HEK293T (cell line): ENCODE data around the gene VAMP3.

Experiments
- CTCF ChIA-PET: fragments of 350-600 bp; formaldehyde crosslinking; extraction: SDS; loops from one replicate; lab custom pipeline; 2021; ENCODE audit warnings: antibody characterized with exemption, inconsistent platforms; lab: Yijun Ruan, JAX
- POLR2A ChIA-PET: fragments of 350-600 bp; formaldehyde crosslinking; extraction: SDS; loops from one replicate; lab custom pipeline; 2020; ENCODE audit warnings: antibody characterized with exemption, inconsistent platforms; lab: Yijun Ruan, JAX
- DNase-seq: peaks from one replicate; pipeline ENCODE4 v3.0.0; 2012; ENCODE audit warnings: mixed read lengths; ENCODE audit errors: extremely low spot score
- ARNT ChIP-seq: fragments of 450-650 bp; IDR thresholded peaks from 2 replicates; pipeline ENCODE4 v1.6.1; 2017; ENCODE audit warnings: mild to moderate bottlenecking
- BHLHE40 ChIP-seq: fragments of 450-650 bp; IDR thresholded peaks from 2 replicates; pipeline ENCODE4 v1.6.1; 2016; ENCODE audit warnings: mild to moderate bottlenecking, moderate library complexity, borderline replicate concordance
- CTBP1 ChIP-seq: fragments of 450-650 bp; IDR thresholded peaks from 2 replicates; pipeline ENCODE4 v1.6.1; 2016; ENCODE audit warnings: borderline replicate concordance
- ELF4 ChIP-seq: fragments of 450-650 bp; IDR thresholded peaks from 2 replicates; pipeline ENCODE4 v1.6.1; 2017; ENCODE audit warnings: antibody characterized with exemption
- FOXA1 ChIP-seq: fragments of 450-650 bp; IDR thresholded peaks from 2 replicates; pipeline ENCODE4 v1.6.1; 2016; ENCODE audit warnings: mild to moderate bottlenecking
- FOXK2 ChIP-seq: fragments of 450-650 bp; IDR thresholded peaks from 2 replicates; pipeline ENCODE4 v1.6.1; 2016; ENCODE audit warnings: mild to moderate bottlenecking
- FOXM1 ChIP-seq: fragments of 450-650 bp; IDR thresholded peaks from 2 replicates; pipeline ENCODE4 v1.6.1; 2017; ENCODE audit warnings: mild to moderate bottlenecking, borderline replicate concordance
- HDGF ChIP-seq: fragments of 450-650 bp; IDR thresholded peaks from 2 replicates; pipeline ENCODE4 v1.6.1; 2017; ENCODE audit warnings: antibody characterized with exemption, borderline replicate concordance
- L3MBTL2 ChIP-seq: fragments of 450-650 bp; conservative IDR thresholded peaks from 2 replicates; pipeline ENCODE4 v1.6.1; 2016; ENCODE audit warnings: mild to moderate bottlenecking
- LEF1 ChIP-seq: fragments of 450-650 bp; IDR thresholded peaks from 2 replicates; pipeline ENCODE4 v1.6.1; 2017; ENCODE audit warnings: mild to moderate bottlenecking, borderline replicate concordance
- NFRKB ChIP-seq: fragments of 450-650 bp; IDR thresholded peaks from 2 replicates; pipeline ENCODE4 v1.6.1; 2016; ENCODE audit warnings: mild to moderate bottlenecking, moderate library complexity
- SP1 ChIP-seq: fragments of 450-650 bp; IDR thresholded peaks from 2 replicates; pipeline ENCODE4 v1.6.1; 2017
- SUZ12 ChIP-seq: fragments of 450-650 bp; IDR thresholded peaks from 2 replicates; pipeline ENCODE4 v1.6.1; 2016; ENCODE audit warnings: mild to moderate bottlenecking
- TARDBP ChIP-seq: fragments of 450-650 bp; IDR thresholded peaks from 2 replicates; pipeline ENCODE4 v1.6.1; 2016
- ZNF384 ChIP-seq: fragments of 450-650 bp; IDR thresholded peaks from 2 replicates; pipeline ENCODE4 v1.6.1; 2016
- TF ChIP-seq, protein P1 (sequence below): fragments of 450-650 bp; IDR thresholded peaks from 2 replicates; pipeline ENCODE4 v1.6.1; 2016

VAMP3 gene

DNA sequence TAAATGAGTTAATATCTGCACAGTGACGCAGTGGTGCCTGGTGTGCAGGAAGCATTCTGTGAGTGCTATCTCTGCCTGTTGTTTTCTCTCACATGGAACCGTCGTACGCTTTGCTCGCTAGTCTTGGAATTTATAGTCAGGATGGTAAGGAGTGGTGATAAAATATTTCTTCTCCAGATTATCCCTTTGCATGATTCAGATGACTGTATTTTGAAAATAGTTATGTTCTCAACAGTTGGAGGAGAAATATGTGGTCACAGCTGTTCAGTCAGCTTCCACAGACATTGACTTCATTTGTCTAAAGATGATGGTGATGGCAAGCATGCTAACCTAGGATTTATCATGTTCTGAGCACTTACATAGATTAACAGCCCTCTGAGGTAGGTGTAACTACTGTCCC, 41.3 kb upstream of the VAMP3 start:
- no peak for DNase-seq
- CTCF ChIA-PET, result no interaction called here
- TF ChIP-seq FOXK2 (no peak), FOXA1 (no peak), FOXM1 (no peak), ARNT (no peak), ELF4 (no peak), L3MBTL2 (no peak), ZNF384 (no peak), TARDBP (no peak), HDGF (no peak), BHLHE40 (no peak), NFRKB (no peak), SP1 (no peak), LEF1 (no peak), CTBP1 (no peak)
- TF ChIP-seq, protein P1, sequence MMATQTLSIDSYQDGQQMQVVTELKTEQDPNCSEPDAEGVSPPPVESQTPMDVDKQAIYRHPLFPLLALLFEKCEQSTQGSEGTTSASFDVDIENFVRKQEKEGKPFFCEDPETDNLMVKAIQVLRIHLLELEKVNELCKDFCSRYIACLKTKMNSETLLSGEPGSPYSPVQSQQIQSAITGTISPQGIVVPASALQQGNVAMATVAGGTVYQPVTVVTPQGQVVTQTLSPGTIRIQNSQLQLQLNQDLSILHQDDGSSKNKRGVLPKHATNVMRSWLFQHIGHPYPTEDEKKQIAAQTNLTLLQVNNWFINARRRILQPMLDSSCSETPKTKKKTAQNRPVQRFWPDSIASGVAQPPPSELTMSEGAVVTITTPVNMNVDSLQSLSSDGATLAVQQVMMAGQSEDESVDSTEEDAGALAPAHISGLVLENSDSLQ, result no peak
- POLR2A ChIA-PET, result interaction anchor here (1.6 kb wide), 1 partner anchor 25 kb away, joined by 3 read pairs; no protein-coding TSS in a partner anchor

DNA sequence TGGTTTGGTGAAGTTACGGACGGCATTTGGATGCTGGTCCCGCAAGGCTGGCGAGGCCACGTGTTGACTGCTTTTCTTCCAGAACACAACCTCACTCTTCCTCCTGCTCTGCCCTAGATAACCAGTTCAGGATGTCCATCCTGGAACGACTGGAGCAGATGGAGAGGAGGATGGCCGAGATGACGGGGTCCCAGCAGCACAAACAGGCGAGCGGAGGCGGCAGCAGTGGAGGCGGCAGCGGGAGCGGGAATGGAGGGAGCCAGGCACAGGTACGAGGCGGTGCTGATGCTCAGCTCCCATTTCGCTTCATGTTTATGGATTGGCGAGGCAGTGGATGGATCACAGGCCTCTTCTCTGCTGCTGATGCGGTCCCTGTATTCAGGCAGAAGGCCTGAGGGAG, 38.8 kb upstream of the VAMP3 start:
- ChIA-PET POLR2A (no interaction called here), CTCF (interaction anchor here (0.8 kb wide), 1 partner anchor 23 kb away, joined by 4 read pairs; no protein-coding TSS in a partner anchor)
- TF ChIP-seq ELF4, result no peak
- TF ChIP-seq CTBP1, result no peak
- TF ChIP-seq BHLHE40, result no peak
- TF ChIP-seq LEF1, result no peak
- no peak for TF ChIP-seq HDGF
- no peak for TF ChIP-seq FOXM1
- no peak for TF ChIP-seq FOXA1
- TF ChIP-seq SP1, result no peak
- TF ChIP-seq L3MBTL2, result no peak
- TF ChIP-seq FOXK2, result no peak
- TF ChIP-seq NFRKB, result no peak
- no peak for TF ChIP-seq ZNF384
- TF ChIP-seq TARDBP, result no peak
- no peak for DNase-seq

DNA sequence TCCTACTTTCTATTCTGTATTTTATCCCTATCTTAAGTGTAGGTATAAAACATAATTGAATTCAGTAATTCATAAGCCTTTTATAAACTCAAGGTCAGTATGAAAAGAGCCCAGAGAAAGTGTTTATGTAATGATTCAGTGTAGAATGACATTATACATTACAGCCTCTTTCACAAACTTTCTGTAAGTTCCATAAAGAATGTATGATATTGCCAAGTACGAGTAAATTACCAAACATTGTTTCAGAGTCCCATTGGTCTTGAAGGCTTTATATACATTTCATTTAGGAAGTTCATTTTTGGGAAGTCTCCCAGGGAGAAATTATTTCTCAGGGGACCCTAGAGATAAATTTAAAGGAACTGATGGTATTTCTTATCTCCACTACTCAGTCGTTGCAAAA, 37.8 kb upstream of the VAMP3 start:
- DNase-seq, result no peak
- CTCF ChIA-PET, result no interaction called here
- no peak for TF ChIP-seq CTBP1
- no peak for TF ChIP-seq SUZ12
- TF ChIP-seq ELF4, result no peak
- TF ChIP-seq HDGF, result no peak
- no peak for TF ChIP-seq FOXA1
- no peak for TF ChIP-seq BHLHE40
- no peak for TF ChIP-seq FOXM1
- POLR2A ChIA-PET, result no interaction called here

DNA sequence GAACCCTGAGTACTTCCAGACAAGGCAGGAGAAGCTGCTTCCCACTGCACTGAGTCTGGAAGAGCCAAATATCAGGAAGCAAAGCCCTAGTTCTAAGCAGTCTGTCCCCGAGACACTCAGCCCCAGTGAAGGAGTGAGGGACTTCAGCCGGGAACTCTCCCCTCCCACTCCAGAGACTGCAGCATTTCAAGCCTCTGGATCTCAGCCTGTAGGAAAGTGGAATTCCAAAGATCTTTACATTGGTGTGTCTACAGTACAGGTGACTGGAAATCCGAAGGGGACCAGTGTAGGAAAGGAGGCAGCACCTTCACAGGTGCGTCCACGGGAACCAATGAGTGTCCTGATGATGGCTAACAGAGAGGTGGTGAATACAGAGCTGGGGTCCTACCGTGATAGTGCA, 33.1 kb upstream of the VAMP3 start:
- POLR2A ChIA-PET, result no interaction called here
- DNase-seq, result no peak
- CTCF ChIA-PET, result no interaction called here
- TF ChIP-seq SP1, result no peak
- TF ChIP-seq ELF4, result no peak
- TF ChIP-seq HDGF, result no peak
- TF ChIP-seq FOXA1, result no peak
- TF ChIP-seq FOXK2, result no peak
- TF ChIP-seq ARNT, result no peak
- TF ChIP-seq, protein P1, result no peak
- TF ChIP-seq SUZ12, result no peak
- no peak for TF ChIP-seq LEF1
- TF ChIP-seq NFRKB, result no peak
- TF ChIP-seq L3MBTL2, result no peak
- TF ChIP-seq BHLHE40, result no peak
- no peak for TF ChIP-seq CTBP1
- TF ChIP-seq ZNF384, result no peak
- no peak for TF ChIP-seq FOXM1

DNA sequence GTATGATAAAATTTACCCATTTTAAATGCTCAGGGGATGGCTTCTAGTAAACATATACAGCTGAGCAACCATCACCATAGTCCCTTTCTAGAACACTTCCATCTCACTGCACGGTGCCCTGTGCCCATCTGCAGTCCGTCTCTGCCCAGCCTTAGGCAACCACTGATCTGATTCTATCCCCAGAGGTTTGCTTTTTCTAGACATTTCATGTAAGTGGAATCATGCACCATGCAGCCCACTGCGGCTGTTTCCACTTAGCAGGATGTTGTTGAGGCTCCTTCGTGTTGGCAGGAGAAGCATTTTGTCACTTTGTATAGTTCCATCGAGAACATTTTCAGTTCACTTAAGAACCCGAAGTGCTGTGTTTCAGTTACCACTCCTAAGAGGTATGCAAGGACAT, 27.8 kb upstream of the VAMP3 start:
- ChIA-PET CTCF (no interaction called here), POLR2A (no interaction called here)
- TF ChIP-seq NFRKB, result no peak
- no peak for TF ChIP-seq SP1
- no peak for TF ChIP-seq FOXM1
- no peak for TF ChIP-seq BHLHE40
- no peak for TF ChIP-seq FOXK2
- no peak for TF ChIP-seq ZNF384
- no peak for TF ChIP-seq HDGF
- TF ChIP-seq SUZ12, result no peak
- TF ChIP-seq FOXA1, result no peak
- no peak for TF ChIP-seq ELF4
- no peak for TF ChIP-seq LEF1
- TF ChIP-seq TARDBP, result no peak
- TF ChIP-seq, protein P1, result no peak
- no peak for TF ChIP-seq L3MBTL2
- TF ChIP-seq ARNT, result no peak
- TF ChIP-seq CTBP1, result no peak
- DNase-seq, result no peak

DNA sequence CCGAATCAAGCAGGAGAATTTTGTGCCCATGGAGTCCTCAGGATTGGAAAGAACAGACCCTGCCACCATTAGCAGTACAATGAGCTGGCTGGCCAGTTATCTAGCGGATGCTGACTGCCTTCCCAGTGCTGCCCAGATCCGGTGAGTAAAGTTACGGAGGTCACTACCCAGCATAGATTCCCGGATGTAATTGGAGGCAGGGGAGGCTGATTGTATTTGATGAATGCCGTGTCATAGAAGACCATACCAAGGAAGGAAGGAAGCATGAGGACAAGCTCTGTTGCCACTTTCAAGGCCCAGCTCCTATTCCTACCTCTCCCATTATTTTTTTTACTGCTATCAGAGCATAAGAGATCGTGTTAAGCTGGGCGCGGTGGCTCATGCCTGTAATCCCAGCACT, 26.2 kb upstream of the VAMP3 start:
- DNase-seq, result no peak
- POLR2A ChIA-PET, result no interaction called here
- TF ChIP-seq ARNT (no peak), LEF1 (no peak), TARDBP (no peak), ELF4 (no peak), L3MBTL2 (no peak), FOXK2 (no peak), HDGF (no peak), BHLHE40 (no peak), FOXA1 (no peak), SP1 (no peak), FOXM1 (no peak), NFRKB (no peak), SUZ12 (no peak), ZNF384 (no peak), CTBP1 (no peak)
- TF ChIP-seq, protein P1, result no peak
- CTCF ChIA-PET, result no interaction called here
